D341Med (cell line): ENCODE data around the gene AMY1B.
"Not testable (repeated sequence)": the region's sequence is repeated elsewhere in the genome, so short reads cannot be mapped to it uniquely, and the experiment has no call there.

Experiments used
- DNase-seq: peaks from one replicate; pipeline ENCODE4 v3.0.0; 2012; ENCODE audit warnings: low spot score

The AMY1B gene

DNA sequence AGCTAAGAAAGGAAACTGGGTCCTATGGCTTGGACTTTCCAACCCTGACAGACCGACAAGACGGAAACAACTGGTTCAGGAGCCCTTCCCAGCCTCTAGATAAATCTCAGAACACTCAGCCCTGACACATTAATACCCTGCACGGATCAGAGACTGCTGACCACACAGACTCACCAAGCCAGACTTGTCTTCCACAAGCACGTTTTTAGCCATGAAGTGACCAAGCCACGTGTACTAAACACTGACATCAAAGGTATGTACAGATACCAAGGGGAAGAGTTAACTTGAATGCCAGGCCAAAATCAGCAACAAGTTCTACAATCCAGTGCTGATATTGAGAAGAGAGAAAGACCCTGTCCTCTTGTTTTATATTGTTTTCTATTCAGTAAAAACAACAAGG is at the start of gene AMY1B:
Gene AMY1B (minus strand): TSS at position 101 of the 400 bp plus-strand sequence. CDS start 571 bp downstream, outside the sequence.
- DNase-seq = not testable (repeated sequence)

DNA sequence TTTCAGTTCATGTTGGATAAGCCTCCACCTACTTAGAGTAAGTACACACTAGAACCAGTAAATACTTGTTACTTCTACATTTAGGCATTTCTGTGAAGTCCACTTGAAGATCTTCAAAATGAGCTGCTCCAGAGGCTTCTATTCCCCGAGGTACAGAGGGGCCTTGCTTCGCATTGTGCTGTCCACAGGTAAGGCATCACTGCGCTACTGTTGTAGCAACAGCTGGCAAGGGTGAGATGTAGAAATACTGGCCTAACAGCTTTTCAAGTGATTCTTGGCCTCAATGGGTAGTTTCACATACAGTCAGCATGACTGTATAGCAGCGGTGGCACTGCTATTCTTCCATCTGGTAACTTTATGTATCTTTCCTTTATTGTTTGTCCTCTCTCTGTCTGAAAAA is 49.0 kb upstream of the AMY1B start:
- DNase-seq = not testable (repeated sequence)

- not testable (repeated sequence) for DNase-seq
Observed at GRCh38 chr1:103744449-103744848, 48.4 kb upstream of the AMY1B start.

GRCh38 chr1:103738031-103738430 is 42.0 kb upstream of the AMY1B start:
- DNase-seq = not testable (repeated sequence)

DNA sequence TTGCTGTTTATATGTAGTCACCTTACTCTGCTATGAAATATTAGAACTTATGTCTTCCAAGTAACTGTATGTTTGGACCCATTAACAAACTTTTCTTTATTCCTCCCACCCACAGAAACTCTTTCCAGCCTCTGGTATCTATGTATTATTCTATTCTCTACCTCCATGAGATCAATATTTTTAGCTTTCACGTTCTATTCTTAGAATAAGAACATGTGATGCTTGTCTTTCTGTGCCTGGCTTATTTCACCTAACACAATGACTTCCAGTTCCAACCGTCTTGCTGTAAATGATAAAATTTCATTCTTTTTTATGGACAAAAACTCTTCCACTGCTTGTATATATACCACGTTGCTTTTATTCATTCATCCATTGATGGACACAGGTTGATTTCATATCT is 39.3 kb upstream of the AMY1B start:
- DNase-seq = not testable (repeated sequence)

DNA sequence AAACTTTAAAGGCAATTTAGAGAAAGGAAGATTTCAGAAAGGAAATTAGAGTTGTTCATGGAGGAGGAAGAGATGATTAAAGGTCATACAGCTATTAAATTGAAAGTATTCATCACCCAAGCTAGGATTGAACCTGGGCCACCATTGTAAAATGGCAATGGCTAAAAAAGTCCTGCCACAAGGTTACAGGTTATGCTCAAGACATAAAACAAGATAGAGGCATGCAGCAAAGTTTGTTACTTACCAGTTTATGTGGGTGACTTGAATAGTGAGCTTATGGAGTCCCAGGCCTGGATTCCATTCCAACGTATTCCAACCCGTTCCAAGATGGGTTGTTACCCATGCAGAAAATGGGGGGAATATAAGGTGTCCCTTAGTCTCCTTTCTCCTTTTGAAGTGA is 25.5 kb upstream of the AMY1B start:
- not testable (repeated sequence) for DNase-seq

- not testable (repeated sequence) for DNase-seq
Observed at GRCh38 chr1:103717404-103717803, 21.4 kb upstream of the AMY1B start.

- not testable (repeated sequence) for DNase-seq
Observed at GRCh38 chr1:103710381-103710780, 14.4 kb upstream of the AMY1B start.

DNA sequence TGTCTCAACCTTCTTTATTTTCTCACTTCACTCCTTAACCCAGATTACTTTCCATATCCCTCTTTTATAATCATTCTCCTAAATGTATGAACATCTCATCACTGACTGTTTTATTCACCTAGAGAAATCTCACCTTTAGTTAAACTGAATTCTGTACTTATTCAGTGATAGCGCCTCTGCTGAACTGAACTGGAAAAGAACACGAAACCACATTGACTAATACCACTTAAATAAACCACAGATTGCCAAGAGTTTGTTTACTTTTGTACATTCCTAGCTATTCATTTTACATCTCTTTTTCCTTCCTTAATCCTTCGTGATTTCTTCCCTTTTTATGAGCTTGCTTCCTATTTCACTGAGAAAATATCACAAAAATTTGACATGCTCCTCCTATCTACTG is 11.7 kb upstream of the AMY1B start:
- DNase-seq = not testable (repeated sequence)

- not testable (repeated sequence) for DNase-seq
Observed at GRCh38 chr1:103701256-103701655, 5.2 kb upstream of the AMY1B start.

DNA sequence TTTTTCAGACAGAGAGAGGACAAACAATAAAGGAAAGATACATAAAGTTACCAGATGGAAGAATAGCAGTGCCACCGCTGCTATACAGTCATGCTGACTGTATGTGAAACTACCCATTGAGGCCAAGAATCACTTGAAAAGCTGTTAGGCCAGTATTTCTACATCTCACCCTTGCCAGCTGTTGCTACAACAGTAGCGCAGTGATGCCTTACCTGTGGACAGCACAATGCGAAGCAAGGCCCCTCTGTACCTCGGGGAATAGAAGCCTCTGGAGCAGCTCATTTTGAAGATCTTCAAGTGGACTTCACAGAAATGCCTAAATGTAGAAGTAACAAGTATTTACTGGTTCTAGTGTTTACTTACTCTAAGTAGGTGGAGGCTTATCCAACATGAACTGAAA is 4.7 kb upstream of the AMY1B start:
- DNase-seq = not testable (repeated sequence)

DNA sequence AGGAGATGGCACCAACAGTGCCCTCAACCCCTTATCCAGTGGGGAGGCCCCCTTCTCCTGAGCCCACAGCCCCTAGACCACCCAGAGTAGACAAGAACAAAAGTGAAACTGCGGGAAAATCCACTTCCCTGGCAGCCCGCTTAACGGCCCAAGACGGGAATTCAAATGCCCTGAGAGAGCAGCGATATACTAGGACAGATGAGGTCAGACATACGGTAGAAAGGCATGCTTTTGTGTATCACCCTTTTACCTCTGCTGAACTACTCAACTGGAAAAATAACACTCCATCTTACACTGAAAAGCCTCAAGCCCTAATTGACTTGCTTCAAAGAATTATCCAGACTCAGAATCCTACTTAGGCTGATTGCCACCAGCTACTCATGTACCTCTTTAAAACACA is 1.4 kb upstream of the AMY1B start:
- DNase-seq = not testable (repeated sequence)

DNA sequence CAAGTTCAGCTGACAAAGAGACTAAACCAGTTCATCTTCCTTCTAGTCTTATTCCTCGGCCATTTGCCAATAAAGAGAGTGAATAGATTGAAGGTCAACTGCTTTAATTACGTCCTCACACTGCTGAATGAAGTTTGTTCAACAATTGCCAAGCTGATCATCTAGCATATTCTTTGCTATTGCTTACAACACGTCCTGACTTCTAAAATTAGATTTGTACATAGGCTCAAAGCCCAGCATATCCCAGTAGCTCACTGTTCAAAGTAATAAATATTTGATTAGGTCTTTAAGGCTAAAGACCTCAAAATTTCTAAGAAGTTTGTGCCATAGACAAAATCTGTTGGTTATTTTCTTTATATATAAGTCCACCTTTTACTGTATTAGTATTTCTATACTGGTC is 19.7 kb downstream of the AMY1B start:
- DNase-seq = not testable (repeated sequence)

GRCh38 chr1:103655460-103655859 is 40.5 kb downstream of the AMY1B start, which contains the start of gene AMY1A:
Gene AMY1A, plus strand, starts transcription at chr1:103655760. Its CDS starts 571 bp downstream, at chr1:103656331.
- not testable (repeated sequence) for DNase-seq

- DNase-seq = not testable (repeated sequence)
Observed at GRCh38 chr1:103654133-103654532, 41.9 kb downstream of the AMY1B start.

GRCh38 chr1:103650889-103651288 is 45.1 kb downstream of the AMY1B start:
- DNase-seq = not testable (repeated sequence)

DNA sequence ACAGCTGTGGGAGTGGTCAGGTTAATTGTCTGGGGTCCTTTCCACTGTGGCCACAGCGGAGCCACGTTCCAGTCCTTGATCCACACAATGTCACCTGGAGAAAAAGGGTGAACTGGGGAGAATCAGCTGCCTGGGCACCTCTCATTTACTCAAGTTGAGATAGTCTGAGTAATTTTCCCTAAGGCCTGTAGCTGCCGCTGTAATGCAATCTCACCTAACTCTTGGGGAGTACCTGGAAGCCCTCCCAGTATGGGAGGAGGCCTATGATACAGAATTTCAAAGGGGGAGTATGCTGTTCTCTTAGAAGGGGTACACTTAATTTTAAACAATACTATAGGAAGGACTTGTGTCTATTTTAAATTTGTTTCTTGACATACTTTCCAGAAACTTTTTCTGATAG is 45.7 kb downstream of the AMY1B start:
- not testable (repeated sequence) for DNase-seq

- DNase-seq = not testable (repeated sequence)
Observed at GRCh38 chr1:103643908-103644307, 52.1 kb downstream of the AMY1B start.

- DNase-seq = not testable (repeated sequence)
Observed at GRCh38 chr1:103641194-103641593, 54.8 kb downstream of the AMY1B start.
